Astrocyte of the spinal cord (primary cell): ENCODE data around the gene UAP1L1.

ENCODE experiments used
- DNase-seq: peaks from one replicate; pipeline ENCODE4 v3.0.0; 2011; ENCODE audit warnings: low read depth, low spot score
- H3K4me3 ChIP-seq: 2 replicates; pipeline ENCODE4 v1.5.1; 2011; ENCODE audit warnings: low read depth, mild to moderate bottlenecking, low read length, moderate library complexity
- in situ Hi-C: cut with HindIII; loops from 2 replicates; pipeline ENCODE4 v1.10.0; 2017; ENCODE audit warnings: low sequenced_read_pairs
- TF ChIP-seq, protein P1 (sequence below): IDR thresholded peaks from 2 replicates; pipeline ENCODE4 v1.5.1; 2012; ENCODE audit warnings: low read depth, mild to moderate bottlenecking, low read length, inconsistent platforms

Gene UAP1L1

DNA sequence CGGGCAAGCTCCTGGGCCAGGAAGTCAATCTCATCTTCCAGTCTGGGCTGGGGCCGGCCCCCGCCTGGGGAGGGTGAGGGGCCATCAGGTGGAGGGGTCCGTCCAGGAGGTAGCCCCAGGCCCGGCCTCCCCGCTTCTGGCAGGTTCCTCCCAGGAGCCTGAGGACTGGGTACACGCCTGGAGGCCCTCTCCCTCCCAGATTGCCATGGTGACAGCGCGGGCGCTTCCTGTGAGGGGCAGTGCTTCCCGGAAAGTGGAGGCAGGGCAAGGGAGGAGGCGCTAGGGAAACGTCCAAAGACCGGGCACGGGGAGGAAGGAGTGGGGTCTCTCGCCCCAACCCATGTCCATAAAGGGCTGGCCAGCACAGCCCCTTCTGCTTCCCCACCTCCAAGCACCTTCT is 36.2 kb upstream of the UAP1L1 start:
- in situ Hi-C loops, result loop anchor here (25.0 kb wide), 1 partner anchor 104 kb away; the partner anchor contains the start of genes C8G and FBXW5
- H3K4me3 ChIP-seq, result no peak overlapping the region
- TF ChIP-seq, protein P1, sequence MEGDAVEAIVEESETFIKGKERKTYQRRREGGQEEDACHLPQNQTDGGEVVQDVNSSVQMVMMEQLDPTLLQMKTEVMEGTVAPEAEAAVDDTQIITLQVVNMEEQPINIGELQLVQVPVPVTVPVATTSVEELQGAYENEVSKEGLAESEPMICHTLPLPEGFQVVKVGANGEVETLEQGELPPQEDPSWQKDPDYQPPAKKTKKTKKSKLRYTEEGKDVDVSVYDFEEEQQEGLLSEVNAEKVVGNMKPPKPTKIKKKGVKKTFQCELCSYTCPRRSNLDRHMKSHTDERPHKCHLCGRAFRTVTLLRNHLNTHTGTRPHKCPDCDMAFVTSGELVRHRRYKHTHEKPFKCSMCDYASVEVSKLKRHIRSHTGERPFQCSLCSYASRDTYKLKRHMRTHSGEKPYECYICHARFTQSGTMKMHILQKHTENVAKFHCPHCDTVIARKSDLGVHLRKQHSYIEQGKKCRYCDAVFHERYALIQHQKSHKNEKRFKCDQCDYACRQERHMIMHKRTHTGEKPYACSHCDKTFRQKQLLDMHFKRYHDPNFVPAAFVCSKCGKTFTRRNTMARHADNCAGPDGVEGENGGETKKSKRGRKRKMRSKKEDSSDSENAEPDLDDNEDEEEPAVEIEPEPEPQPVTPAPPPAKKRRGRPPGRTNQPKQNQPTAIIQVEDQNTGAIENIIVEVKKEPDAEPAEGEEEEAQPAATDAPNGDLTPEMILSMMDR, result no peak
- DNase-seq, result no peak

- TF ChIP-seq, protein P1, result no peak
- H3K4me3 ChIP-seq, result no peak overlapping the region
- in situ Hi-C loops, result loop anchor here (25.0 kb wide), 1 partner anchor 106 kb away; the partner anchor contains the start of genes C8G and FBXW5
- no peak for DNase-seq
Observed at GRCh38 chr9:137042751-137043727, 34.3 kb upstream of the UAP1L1 start.

DNA sequence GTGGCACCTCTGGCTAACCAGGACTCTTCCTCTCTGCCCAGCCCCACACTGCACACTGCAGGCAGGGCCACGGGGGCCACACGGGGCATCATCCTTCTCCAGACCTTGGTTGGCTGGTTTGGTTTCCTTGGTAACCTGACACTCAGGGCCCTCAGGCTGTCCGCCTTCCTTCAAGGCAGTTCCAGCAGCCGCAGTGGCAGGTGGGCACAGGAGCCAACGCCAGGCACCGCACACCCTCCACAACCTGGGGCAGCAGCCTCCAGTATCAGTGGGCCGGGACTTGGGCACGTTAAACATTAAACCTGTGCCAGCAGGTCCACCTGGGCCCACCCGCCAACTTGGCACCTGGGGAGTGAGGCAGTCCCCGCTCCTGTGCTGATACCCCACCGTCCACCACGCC is 33.3 kb upstream of the UAP1L1 start:
- TF ChIP-seq, protein P1, result no peak
- DNase-seq, result no peak
- no peak overlapping the region for H3K4me3 ChIP-seq
- in situ Hi-C loops, result loop anchor here (25.0 kb wide), 1 partner anchor 107 kb away; the partner anchor contains the start of genes C8G and FBXW5

GRCh38 chr9:137044502-137045177 is 32.7 kb upstream of the UAP1L1 start:
- no peak for DNase-seq
- in situ Hi-C loops, result loop anchor here (25.0 kb wide), 1 partner anchor 107 kb away; the partner anchor contains the start of genes C8G and FBXW5

DNA sequence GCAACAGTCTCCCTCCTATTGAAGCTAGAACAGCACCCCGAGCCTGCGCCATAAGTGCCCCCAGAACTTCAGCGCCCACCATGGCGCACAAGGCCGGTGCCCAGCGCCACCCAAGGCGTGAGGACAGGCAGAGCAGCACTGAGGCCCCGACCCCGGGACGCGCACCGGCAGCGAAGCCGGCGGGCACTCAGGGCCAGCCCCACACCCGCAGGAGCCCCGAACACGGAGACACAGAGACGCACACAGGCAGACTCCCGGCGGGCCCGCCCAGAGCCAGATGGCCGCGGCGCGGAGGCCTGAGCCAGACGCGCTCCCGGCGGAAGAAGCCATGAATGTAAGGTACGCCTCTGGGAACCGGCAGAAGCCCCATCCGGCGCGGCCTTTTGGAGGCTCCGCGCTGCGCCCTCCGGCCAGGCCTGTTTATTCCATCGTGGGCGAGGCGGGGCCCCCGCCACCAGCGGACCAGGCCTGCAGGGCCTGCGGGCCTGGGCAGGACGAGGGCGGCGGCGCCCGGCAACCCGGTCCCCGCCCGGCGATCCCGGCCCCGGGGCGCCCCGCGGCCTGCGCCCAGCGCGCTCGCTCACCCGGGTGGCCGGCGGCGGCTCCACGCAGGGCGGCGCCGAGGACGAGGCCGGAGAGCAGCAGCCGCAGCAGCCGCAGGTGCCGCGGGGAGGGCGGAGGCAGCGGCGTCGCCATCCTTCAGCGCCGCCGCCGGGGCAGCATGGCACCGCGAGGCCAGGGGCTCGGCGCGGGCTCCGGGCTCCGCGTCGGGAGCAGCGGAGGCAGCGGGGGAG is 31.8 kb upstream of the UAP1L1 start:
- H3K4me3 ChIP-seq, result peak overlapping the region; percentile 47
- TF ChIP-seq, protein P1, result no peak
- DNase-seq, result peak; percentile 38
- in situ Hi-C loops, result loop anchor here (25.0 kb wide), 1 partner anchor 108 kb away; the partner anchor contains the start of genes C8G and FBXW5

More at GRCh38 chr9:137044502-137045177, 32.7 kb upstream of the UAP1L1 start:
- TF ChIP-seq, protein P1, result no peak
- peak overlapping the region; percentile 45 for H3K4me3 ChIP-seq
